PC-3 (cell line): Measurements from ENCODE around the gene AMFR.

ENCODE experiments used
- EZH2 ChIP-seq: fragments of 300-600 bp; sonication (generic); IDR thresholded peaks from one replicate; pipeline ENCODE4 v1.6.1; 2017; ENCODE audit warnings: antibody characterized with exemption, mild to moderate bottlenecking, low read length; ENCODE audit not compliant: unreplicated experiment
- TF ChIP-seq, protein P1 (sequence below): fragments of 300-600 bp; sonication (generic); conservative IDR thresholded peaks from 2 replicates; pipeline ENCODE4 v1.5.1; 2017; ENCODE audit warnings: antibody characterized with exemption, low read depth, mild to moderate bottlenecking, low read length

DNA sequence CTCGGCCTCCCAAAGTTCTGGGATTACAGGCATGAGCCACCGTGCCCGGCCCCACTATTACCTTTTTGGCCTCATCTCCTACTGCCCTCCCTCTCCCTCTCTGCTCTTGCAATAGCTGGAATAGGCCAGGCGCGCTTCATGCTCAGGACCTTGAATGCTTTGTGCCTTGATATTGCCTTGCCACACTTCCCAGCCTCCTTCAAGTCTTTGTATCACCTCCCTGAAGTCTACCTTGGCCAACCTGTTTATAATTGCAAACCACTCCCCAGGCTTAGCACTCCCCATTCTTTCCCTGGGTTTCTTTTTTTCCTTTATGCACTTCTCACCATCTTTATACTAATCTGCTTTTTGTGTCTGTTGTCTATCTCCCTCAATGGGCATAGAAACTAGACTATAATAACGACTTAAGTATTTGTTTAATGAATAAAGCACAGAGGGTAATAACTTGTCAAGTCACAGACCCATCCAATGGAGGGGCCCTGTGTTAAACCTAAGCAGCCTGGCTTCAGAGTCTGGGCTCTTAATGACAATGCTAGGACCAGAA is 32.7 kb upstream of the AMFR start:
- TF ChIP-seq, protein P1, sequence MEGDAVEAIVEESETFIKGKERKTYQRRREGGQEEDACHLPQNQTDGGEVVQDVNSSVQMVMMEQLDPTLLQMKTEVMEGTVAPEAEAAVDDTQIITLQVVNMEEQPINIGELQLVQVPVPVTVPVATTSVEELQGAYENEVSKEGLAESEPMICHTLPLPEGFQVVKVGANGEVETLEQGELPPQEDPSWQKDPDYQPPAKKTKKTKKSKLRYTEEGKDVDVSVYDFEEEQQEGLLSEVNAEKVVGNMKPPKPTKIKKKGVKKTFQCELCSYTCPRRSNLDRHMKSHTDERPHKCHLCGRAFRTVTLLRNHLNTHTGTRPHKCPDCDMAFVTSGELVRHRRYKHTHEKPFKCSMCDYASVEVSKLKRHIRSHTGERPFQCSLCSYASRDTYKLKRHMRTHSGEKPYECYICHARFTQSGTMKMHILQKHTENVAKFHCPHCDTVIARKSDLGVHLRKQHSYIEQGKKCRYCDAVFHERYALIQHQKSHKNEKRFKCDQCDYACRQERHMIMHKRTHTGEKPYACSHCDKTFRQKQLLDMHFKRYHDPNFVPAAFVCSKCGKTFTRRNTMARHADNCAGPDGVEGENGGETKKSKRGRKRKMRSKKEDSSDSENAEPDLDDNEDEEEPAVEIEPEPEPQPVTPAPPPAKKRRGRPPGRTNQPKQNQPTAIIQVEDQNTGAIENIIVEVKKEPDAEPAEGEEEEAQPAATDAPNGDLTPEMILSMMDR: no peak
- no peak for TF ChIP-seq EZH2
